GM19099 (cell line): ENCODE measurements around the gene DCP2.

ENCODE experiments used
- POLR2A ChIP-seq: IDR thresholded peaks from 3 replicates; pipeline ENCODE4 v1.6.1; 2011; ENCODE audit warnings: low read depth; ENCODE audit not compliant: insufficient read length; ENCODE audit errors: extremely low read depth

DCP2 gene

GRCh38 chr5:113047234-113047633, 70.6 kb downstream of the DCP2 start:
- no peak for TF ChIP-seq POLR2A

DNA sequence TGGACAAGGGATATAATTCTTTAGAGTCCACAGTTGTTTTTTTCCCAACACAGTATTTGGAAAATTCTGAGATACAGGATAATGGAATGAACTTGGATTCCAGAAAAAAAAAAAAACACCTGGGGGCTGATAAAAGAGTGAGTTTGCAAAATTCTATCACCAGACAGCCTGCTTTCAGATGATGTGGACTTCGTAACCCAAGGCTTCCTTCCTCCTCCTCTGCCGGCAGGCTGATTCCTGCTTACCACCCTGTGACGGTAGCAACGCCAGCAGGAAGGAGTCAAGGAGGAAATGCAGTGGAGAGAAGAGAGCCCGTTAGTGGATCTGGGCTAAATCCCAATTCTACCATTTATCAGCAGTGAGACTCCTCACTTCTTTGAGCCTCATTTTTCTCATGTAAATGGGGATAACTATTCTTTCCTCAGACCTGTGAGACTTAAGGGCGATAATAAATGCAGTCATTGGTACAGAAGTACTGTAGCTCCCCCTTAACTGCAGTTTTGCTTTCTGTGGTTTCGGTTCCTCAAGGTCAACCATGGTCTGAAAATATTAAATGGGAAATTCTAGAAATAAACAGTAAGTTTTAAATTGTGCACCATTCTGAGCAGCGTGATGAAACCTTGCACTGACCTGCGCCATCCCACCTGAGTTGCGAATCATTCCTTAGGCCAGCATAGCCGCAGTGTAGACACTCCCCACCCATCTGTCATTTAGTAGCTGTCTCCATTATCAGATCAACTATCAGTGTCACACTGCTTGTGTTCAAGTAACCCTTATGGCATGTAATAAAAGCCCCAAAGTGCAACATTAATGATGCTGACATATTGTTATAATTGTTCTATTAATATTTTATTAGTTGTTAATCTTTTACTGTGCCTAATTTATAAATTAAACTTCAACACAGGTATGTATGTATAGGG, 71.4 kb downstream of the DCP2 start:
- TF ChIP-seq POLR2A, result no peak

DNA sequence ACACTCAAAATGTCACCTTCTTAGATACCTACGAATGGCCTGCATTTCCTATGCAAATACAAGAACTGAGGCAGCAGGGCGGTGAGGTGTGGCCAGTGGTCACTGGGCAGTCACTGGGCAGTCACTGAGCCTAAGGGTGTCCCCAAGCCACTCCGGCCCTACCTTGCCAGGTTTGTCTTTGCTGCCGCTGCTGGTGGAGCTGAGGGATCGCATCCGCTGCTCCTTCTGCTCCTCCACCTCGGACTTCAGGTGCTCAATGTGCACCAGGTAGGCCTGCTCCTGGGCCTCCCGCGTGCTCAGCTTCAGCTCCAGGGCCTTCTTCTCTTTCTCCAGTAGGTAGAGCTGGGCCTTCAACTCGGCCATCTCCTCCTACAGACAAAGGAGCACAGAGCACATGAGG, 72.3 kb downstream of the DCP2 start:
- TF ChIP-seq POLR2A, result no peak

DNA sequence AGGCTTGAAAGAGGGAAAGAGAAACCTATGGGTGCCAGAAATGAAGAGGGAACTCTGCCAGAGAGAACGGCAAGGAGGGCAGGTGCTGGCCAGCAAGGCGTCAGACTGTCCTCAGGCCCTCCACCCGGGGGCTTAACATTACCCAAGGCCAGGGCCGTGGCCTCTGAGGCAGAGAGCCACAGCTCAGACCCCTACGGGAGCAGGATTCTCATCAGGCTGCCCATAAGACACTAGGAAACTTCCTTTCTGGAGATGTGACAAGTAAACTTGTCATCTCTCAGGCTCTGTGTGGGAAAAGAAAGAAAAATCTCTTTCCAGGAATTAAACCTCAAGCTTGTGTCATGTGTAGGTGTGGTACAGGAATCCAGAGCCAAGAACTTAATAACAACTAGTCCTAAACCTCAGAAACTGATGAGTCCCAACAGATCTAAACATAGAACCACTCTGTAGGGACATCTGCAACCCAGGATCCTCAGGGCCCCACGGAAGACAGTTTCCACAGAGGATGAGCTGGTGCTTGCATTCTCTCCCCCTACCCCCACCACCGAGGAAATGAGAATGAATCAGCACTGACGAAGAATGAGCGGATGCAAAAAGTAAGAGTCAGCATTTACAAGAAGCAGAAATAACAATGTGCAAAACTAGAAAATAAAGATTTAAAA, 74.3 kb downstream of the DCP2 start:
- TF ChIP-seq POLR2A, result no peak

DNA sequence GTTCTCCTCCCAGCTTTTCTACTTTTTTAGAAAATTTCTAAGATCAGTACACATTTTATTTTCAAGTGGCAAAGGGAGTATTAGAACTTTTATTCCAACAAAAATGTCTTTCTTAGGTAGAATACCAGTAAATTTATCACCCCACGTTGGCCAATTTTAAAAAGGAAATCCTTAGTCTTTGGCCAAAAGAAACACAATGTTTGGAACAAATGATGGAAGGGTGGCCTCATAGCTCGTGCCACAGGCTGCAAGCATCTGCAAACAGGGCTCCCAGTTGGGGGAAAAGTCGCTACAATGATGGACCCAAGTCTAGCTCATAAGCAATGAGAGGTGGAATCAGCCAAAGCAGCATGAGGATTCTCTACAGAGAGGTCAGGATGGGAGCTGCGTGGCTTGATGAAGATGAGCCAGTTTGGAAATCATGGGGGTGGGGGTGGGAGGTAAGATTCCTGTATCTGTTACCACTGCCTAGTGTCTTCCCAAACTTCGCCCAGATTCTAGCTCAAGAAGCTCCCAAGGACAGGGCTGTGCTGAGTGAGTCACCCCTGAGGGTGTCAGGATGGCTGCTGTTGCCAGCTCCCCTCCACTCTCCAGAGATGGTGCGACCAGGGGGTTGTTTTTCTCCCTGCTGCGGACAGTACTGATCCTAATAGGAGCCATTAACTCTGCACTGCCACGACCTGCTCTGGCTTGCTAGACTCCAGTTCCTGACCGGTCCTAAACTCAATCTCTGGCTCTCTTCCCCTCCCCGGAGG, 75.6 kb downstream of the DCP2 start:
- no peak for TF ChIP-seq POLR2A

DNA sequence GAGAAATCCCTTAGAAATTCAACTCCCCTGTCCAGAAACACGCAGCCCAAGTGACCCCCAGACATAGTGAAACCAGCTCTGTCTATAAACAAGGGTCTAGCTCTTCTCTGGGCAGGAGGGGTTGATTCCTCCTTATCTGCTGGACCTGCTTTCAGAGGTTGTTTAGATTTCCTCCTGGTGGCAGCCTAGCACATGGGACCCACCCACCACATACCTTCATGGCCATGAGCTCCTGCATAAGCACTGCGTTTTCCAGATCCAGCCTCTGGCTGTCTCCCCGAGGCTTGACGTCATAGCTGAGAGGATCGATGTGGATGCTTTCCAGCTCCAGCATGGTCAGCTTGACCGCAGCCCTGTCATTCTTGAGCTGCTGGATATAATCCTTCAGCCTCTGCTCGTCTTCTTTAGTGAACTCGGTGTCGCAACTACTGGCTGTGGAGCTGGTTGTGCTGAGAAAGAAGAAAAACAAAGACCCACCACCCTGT, 77.0 kb downstream of the DCP2 start:
- no peak for TF ChIP-seq POLR2A

- no peak for TF ChIP-seq POLR2A
Measured at GRCh38 chr5:113054899-113055298, 78.3 kb downstream of the DCP2 start.

- TF ChIP-seq POLR2A, result no peak
Measured at GRCh38 chr5:113056988-113057387, 80.4 kb downstream of the DCP2 start.

DNA sequence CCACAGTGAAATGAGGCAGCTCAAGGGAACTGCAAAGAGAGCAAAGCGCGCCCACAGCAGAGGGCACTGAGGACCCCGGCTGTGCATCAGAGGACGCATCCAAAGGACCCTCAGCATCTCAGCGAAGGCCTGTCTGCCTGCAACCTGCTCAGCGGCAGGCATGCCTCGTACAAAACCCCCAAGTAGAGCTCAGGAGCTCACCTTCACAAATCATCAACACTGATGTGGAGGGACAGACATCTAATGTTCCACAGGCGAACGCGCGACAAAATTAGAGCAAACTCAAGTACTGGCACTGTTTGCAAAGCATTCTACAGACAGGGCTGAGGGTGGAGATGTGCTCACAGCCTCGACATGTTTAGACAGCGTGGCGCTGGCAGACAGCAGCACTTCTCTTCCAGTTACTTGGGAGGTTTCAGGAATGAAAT, 81.0 kb downstream of the DCP2 start:
- TF ChIP-seq POLR2A, result no peak

DNA sequence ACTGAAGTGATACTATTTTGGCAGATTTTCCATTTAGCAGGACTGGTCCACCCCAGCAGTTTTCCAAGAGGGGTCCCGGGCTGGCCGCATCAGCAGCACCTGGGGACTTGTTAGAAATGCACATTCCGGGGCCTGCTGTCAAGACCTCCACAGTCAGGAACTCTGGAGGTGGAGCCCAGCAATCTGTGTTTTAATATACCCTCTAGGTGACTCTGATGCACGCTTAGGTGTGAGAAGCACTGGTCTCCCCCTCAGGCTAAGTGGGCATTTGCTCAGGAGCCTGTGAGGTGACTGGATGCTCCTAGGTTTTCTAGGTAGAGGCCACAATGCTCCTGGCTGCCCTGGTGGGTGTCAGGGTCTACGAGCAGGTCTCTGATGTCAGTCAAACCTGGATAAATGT, 81.7 kb downstream of the DCP2 start:
- no peak for TF ChIP-seq POLR2A

DNA sequence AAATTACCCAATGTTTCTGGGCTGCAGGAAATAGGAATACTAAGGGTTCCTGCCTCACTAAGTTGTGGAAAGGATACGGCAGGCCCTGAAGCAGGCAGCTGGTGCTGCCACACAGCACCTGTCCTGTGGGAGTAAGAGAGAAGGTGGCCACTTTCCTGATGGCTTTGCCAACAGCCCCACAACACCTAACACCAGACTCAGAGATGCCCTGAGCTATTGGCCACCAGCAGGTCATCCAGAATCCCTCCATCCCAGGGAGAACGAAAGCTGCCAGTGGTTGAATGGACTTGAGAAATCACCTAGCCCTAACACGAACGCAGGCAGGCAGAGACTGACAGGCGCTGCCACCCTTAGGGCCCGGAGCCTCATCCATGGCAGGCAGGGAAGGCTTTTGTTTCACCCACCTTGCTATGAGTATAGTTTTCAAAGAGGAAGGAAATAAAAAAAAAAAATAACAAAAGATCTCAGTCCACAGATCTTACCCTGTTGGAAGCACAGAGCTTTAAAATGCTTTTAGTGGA, 82.2 kb downstream of the DCP2 start:
- TF ChIP-seq POLR2A, result no peak

DNA sequence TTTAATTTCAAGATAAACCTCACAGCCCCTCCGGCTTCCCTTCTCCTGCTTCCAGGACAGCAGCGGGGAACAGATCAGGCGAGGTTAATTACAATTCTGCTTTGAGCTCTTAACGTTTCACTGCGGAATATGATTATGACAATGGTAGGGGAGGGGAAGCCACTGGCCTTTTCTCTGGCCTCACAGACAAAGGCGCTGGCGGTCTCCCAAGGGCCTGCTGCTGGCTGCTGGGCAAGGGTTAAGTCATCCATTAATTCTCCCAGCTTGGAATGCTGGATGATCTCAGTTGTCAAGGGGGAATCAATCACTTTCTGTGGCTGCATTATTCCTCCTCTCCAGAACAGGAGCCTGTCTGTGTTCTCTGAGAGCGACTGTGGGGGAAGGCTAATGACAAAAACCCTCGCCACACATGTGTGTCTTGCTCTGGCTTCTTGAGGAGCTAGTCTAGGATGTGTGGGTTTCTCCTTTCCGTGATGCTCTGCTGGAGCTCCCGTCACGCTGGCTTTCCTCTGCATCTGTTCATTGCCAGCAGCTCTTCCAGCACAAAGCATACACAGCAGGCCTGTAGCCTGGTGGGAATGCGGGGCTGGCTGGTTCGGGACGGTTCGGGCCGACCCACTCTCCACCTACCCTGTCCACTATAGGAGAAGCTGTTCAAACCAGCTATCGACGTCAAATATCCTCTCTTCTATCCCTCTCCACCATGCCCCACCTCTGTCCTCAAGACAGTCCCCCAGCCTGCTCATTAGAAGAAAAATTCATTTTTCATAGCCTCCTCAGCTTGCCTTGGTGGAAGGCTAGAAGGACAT, 82.8 kb downstream of the DCP2 start:
- no peak for TF ChIP-seq POLR2A

DNA sequence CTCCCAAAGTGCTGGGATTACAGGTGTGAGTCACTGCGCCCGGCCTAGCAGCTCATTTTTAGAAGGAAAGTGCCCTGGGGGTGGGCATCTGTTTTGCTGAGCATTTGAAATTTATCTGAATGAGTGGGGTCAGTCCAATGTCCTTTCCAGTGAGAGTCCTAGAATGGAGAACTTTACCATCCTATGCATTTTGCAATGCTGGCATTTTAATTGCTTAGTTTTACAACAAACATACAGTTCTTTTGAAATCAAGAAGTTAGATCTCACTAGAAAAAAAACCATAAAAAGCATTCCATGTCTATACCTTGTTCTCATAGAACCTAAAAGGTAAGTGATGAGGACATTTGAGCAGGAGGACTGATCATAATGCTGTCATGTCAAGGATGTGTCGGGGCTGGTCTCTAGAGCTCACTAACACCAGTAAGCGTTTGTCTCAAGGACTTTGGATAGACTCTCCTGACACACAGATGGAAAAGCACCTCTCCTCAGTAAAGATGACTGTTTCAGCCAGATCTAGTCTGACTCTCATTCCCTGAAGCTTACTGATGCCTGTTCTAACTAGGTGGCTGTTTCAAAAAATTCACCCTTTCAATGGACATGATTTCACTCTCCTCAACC, 83.9 kb downstream of the DCP2 start:
- no peak for TF ChIP-seq POLR2A
